ENCODE data around the gene ORAI1.

The ORAI1 gene

GRCh38 chr12:121637231-121637914 lies 11.0 kb downstream of the ORAI1 start:
- Histone ChIP-seq H3K4me3 (ENCODE audit: severe bottlenecking) (no peak overlapping the region), H3K27ac (ENCODE audit: poor library complexity, severe bottlenecking) (no peak overlapping the region), H3K27me3 (ENCODE audit: insufficient read depth, poor library complexity, severe bottlenecking) (no peaks in the 10 kb centered on the region), H3K4me1 (ENCODE audit: insufficient read depth, poor library complexity, severe bottlenecking) (no peaks in the 10 kb centered on the region), H3K9me3 (ENCODE audit: severe bottlenecking) (no peaks in the 10 kb centered on the region), H3K36me3 (ENCODE audit: low read depth) (peaks cover 11% of the 10 kb centered on the region)
- TF ChIP-seq, protein P1, sequence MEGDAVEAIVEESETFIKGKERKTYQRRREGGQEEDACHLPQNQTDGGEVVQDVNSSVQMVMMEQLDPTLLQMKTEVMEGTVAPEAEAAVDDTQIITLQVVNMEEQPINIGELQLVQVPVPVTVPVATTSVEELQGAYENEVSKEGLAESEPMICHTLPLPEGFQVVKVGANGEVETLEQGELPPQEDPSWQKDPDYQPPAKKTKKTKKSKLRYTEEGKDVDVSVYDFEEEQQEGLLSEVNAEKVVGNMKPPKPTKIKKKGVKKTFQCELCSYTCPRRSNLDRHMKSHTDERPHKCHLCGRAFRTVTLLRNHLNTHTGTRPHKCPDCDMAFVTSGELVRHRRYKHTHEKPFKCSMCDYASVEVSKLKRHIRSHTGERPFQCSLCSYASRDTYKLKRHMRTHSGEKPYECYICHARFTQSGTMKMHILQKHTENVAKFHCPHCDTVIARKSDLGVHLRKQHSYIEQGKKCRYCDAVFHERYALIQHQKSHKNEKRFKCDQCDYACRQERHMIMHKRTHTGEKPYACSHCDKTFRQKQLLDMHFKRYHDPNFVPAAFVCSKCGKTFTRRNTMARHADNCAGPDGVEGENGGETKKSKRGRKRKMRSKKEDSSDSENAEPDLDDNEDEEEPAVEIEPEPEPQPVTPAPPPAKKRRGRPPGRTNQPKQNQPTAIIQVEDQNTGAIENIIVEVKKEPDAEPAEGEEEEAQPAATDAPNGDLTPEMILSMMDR (IDR thresholded peaks at IDR 0.05; ENCODE audit: poor library complexity, severe bottlenecking): no peak
- ATAC-seq (ENCODE audit: low read depth) (no peak), DNase-seq (ENCODE audit: low spot score) (no peak)

GRCh38 chr12:121638298-121639202 lies 12.2 kb downstream of the ORAI1 start:
- Histone ChIP-seq H3K4me3 (ENCODE audit: severe bottlenecking) (no peak overlapping the region), H3K9me3 (ENCODE audit: severe bottlenecking) (no peaks in the 10 kb centered on the region), H3K36me3 (ENCODE audit: low read depth) (0 out of 2 replicates have a peak, but pooled peaks cover 9% of the 10 kb centered on the region), H3K27me3 (ENCODE audit: insufficient read depth, poor library complexity, severe bottlenecking) (no peaks in the 10 kb centered on the region), H3K4me1 (ENCODE audit: insufficient read depth, poor library complexity, severe bottlenecking) (no peaks in the 10 kb centered on the region), H3K27ac (ENCODE audit: poor library complexity, severe bottlenecking) (no peak overlapping the region)
- ATAC-seq (ENCODE audit: low read depth) (no peak), DNase-seq (ENCODE audit: low spot score) (no peak)
- TF ChIP-seq, protein P1 (IDR thresholded peaks at IDR 0.05; ENCODE audit: poor library complexity, severe bottlenecking): no peak

- H3K4me1 ChIP-seq (ENCODE audit: insufficient read depth, poor library complexity, severe bottlenecking): no peaks in the 10 kb centered on the region
- H3K36me3 ChIP-seq (ENCODE audit: low read depth): 0 out of 2 replicates have a peak, but pooled peaks cover 9% of the 10 kb centered on the region
- H3K4me3 ChIP-seq (ENCODE audit: severe bottlenecking): no peak overlapping the region
- TF ChIP-seq, protein P1 (IDR thresholded peaks at IDR 0.05; ENCODE audit: poor library complexity, severe bottlenecking): no peak
- ATAC-seq (ENCODE audit: low read depth): no peak
- no peaks in the 10 kb centered on the region for H3K9me3 ChIP-seq (ENCODE audit: severe bottlenecking)
- no peak for DNase-seq (ENCODE audit: low spot score)
- H3K27me3 ChIP-seq (ENCODE audit: insufficient read depth, poor library complexity, severe bottlenecking): no peaks in the 10 kb centered on the region
- H3K27ac ChIP-seq (ENCODE audit: poor library complexity, severe bottlenecking): no peak overlapping the region
These were observed 15.0 kb downstream of the ORAI1 start for GRCh38 chr12:121641343-121641630.

- ATAC-seq (ENCODE audit: low read depth) (no peak), DNase-seq (ENCODE audit: low spot score) (no peak)
- Histone ChIP-seq H3K36me3 (ENCODE audit: low read depth) (no peaks in the 10 kb centered on the region), H3K9me3 (ENCODE audit: severe bottlenecking) (no peaks in the 10 kb centered on the region), H3K27ac (ENCODE audit: poor library complexity, severe bottlenecking) (no peak overlapping the region), H3K27me3 (ENCODE audit: insufficient read depth, poor library complexity, severe bottlenecking) (no peaks in the 10 kb centered on the region), H3K4me1 (ENCODE audit: insufficient read depth, poor library complexity, severe bottlenecking) (no peaks in the 10 kb centered on the region), H3K4me3 (ENCODE audit: severe bottlenecking) (no peak overlapping the region)
- TF ChIP-seq, protein P1 (IDR thresholded peaks at IDR 0.05; ENCODE audit: poor library complexity, severe bottlenecking): no peak
These were observed 22.2 kb downstream of the ORAI1 start for GRCh38 chr12:121648458-121649028.

All from RWPE2 (cell line).